K562 (cell line): ENCODE measurements around the gene ZNF785. TPM values are rescaled to one million over a fixed set of nuclear protein-coding genes. Genes with fewer than 3 reads are reported as not detected.

Experiments used
- ASH1L ChIP-seq: fragments of 450-650 bp; IDR thresholded peaks from 2 replicates; pipeline ENCODE4 v1.6.1; 2018; ENCODE audit warnings: borderline replicate concordance, mild to moderate bottlenecking, low read depth; ENCODE audit not compliant: partially characterized antibody
- BRCA1 ChIP-seq, 2 experiments: fragments of 450-650 bp in 1 of 2; sonication (generic) in 1 of 2; formaldehyde crosslinking in 1 of 2; IDR thresholded peaks; 2 replicates each; pipeline versions ENCODE4 v1.5.0 to v1.6.1; 2017 to 2020; ENCODE audit warnings: mild to moderate bottlenecking in 1 of 2, missing genetic modification reagents in 1 of 2
- CREM ChIP-seq: IDR thresholded peaks from 2 replicates; pipeline ENCODE4 v1.6.1; 2014; ENCODE audit warnings: antibody characterized with exemption, low read depth
- ERF ChIP-seq: fragments of 450-650 bp; formaldehyde crosslinking; IDR thresholded peaks from 2 replicates; pipeline ENCODE4 v1.4.0; 2020; ENCODE audit warnings: mild to moderate bottlenecking, mixed read lengths
- ETV5 ChIP-seq: sonication (generic); formaldehyde crosslinking; IDR thresholded peaks from 2 replicates; pipeline ENCODE4 v1.4.0; 2020; ENCODE audit warnings: low read depth, mild to moderate bottlenecking, missing genetic modification reagents
- HMGN3 ChIP-seq: IDR thresholded peaks from 2 replicates; pipeline ENCODE4 v1.6.1; 2011; ENCODE audit warnings: borderline replicate concordance, low read depth, mild to moderate bottlenecking, mixed read lengths, low read length; ENCODE audit not compliant: insufficient read length; ENCODE audit errors: extremely low read depth
- MXI1 ChIP-seq: IDR thresholded peaks from 2 replicates; pipeline ENCODE4 v1.6.1; 2011; ENCODE audit warnings: low read depth, mild to moderate bottlenecking, improper control_type of control experiment, low read length
- RCOR1 ChIP-seq, 2 experiments: IDR thresholded peaks; 2 replicates each; pipeline ENCODE4 v1.6.1; 2012; ENCODE audit warnings: low read depth in 2 of 2, low read length in 2 of 2, borderline replicate concordance in 1 of 2, improper control_type of control experiment in 1 of 2
- SIN3B ChIP-seq: fragments of 450-650 bp; IDR thresholded peaks from 2 replicates; pipeline ENCODE4 v1.6.1; 2017; ENCODE audit warnings: low read depth, mild to moderate bottlenecking, moderate library complexity
- VEZF1 ChIP-seq: fragments of 200-800 bp; sonication (Bioruptor generic); IDR thresholded peaks from 2 replicates; pipeline ENCODE4 v1.6.1; 2017; ENCODE audit warnings: missing genetic modification characterization, missing compliant biosample characterization
- ZKSCAN3 ChIP-seq: fragments of 250-450 bp; sonication (Bioruptor Pico); IDR thresholded peaks from 2 replicates; pipeline ENCODE4 v1.4.0; 2020
- ZMIZ1 ChIP-seq, 2 experiments: fragments of 150-350 bp in 1 of 2; IDR thresholded peaks; 2 replicates each; pipeline ENCODE4 v1.6.1; 2012 to 2016; ENCODE audit warnings: low read depth in 2 of 2, low read length in 2 of 2, mild to moderate bottlenecking in 1 of 2, moderate library complexity in 1 of 2
- polyA plus RNA-seq, 8 experiments: library from polyadenylated mRNA; depleted of rRNA in 4 of 8; stranded (reverse) in 5 of 8; unstranded in 3 of 8; fragments of >200 nt; fragmentation: Nextera tagmentation in 2 of 8; fragmentation: Illumina TruSeq in 1 of 8; extraction: Ambion mirVana in 2 of 8; extraction: Trizol in 1 of 8; gene quantifications; 2 replicates each; pipeline versions ENCODE4 v1.2.1 to v1.2.3, GENCODE V29; 2011 to 2014; ENCODE audit warnings: inconsistent platforms in 1 of 8, missing spikeins in 1 of 8
- total RNA-seq, 7 experiments: library from RNA; depleted of rRNA in 6 of 7; stranded (reverse); fragments of >200 nt in 6 of 7; fragmentation: Illumina TruSeq in 2 of 7; extraction: Trizol in 2 of 7; gene quantifications; 2 replicates each; pipeline versions ENCODE4 v1.2.1 to v1.2.3, GENCODE V29; 2011 to 2021; ENCODE audit warnings: low replicate concordance in 1 of 7
- TF ChIP-seq, protein P1 (sequence below): fragments of 450-650 bp; IDR thresholded peaks from 2 replicates; pipeline ENCODE4 v1.6.1; 2016; ENCODE audit warnings: low read depth

The ZNF785 gene
- total and polyA plus RNA-seq, 9 of the 15 experiments (the other 6 are each of a cell fraction or from before 2014, with no cell fraction given): 0.64 to 11.0 (median 6.4) TPM

- TF ChIP-seq ZMIZ1 (IDR thresholded peaks at IDR 0.05; ENCODE audit: low read depth in 2 of 2, low read length in 2 of 2) (0 out of 4 replicates have a peak, but pooled peaks of 1 of the 2 experiments have one; percentile 13), MXI1 (peak; percentile 75), SIN3B (no peak), CREM (peak; percentile 87), ASH1L (peak; percentile 95), BRCA1 (IDR thresholded peaks at IDR 0.05) (no peak), BRCA1 (CRISPR knock-in tag; IDR thresholded peaks at IDR 0.05) (no peak), ERF (CRISPR knock-in tag) (no peak), ZKSCAN3 (CRISPR knock-in tag) (no peak), RCOR1 (IDR thresholded peaks at IDR 0.05; ENCODE audit: borderline replicate concordance in 1 of 2, low read depth in 2 of 2, low read length in 2 of 2) (no peak; a peak in 1 of 4 replicates), VEZF1 (peak; percentile 69), ETV5 (CRISPR knock-in tag) (peak; percentile 76), HMGN3 (peak; percentile 38)
- TF ChIP-seq, protein P1, sequence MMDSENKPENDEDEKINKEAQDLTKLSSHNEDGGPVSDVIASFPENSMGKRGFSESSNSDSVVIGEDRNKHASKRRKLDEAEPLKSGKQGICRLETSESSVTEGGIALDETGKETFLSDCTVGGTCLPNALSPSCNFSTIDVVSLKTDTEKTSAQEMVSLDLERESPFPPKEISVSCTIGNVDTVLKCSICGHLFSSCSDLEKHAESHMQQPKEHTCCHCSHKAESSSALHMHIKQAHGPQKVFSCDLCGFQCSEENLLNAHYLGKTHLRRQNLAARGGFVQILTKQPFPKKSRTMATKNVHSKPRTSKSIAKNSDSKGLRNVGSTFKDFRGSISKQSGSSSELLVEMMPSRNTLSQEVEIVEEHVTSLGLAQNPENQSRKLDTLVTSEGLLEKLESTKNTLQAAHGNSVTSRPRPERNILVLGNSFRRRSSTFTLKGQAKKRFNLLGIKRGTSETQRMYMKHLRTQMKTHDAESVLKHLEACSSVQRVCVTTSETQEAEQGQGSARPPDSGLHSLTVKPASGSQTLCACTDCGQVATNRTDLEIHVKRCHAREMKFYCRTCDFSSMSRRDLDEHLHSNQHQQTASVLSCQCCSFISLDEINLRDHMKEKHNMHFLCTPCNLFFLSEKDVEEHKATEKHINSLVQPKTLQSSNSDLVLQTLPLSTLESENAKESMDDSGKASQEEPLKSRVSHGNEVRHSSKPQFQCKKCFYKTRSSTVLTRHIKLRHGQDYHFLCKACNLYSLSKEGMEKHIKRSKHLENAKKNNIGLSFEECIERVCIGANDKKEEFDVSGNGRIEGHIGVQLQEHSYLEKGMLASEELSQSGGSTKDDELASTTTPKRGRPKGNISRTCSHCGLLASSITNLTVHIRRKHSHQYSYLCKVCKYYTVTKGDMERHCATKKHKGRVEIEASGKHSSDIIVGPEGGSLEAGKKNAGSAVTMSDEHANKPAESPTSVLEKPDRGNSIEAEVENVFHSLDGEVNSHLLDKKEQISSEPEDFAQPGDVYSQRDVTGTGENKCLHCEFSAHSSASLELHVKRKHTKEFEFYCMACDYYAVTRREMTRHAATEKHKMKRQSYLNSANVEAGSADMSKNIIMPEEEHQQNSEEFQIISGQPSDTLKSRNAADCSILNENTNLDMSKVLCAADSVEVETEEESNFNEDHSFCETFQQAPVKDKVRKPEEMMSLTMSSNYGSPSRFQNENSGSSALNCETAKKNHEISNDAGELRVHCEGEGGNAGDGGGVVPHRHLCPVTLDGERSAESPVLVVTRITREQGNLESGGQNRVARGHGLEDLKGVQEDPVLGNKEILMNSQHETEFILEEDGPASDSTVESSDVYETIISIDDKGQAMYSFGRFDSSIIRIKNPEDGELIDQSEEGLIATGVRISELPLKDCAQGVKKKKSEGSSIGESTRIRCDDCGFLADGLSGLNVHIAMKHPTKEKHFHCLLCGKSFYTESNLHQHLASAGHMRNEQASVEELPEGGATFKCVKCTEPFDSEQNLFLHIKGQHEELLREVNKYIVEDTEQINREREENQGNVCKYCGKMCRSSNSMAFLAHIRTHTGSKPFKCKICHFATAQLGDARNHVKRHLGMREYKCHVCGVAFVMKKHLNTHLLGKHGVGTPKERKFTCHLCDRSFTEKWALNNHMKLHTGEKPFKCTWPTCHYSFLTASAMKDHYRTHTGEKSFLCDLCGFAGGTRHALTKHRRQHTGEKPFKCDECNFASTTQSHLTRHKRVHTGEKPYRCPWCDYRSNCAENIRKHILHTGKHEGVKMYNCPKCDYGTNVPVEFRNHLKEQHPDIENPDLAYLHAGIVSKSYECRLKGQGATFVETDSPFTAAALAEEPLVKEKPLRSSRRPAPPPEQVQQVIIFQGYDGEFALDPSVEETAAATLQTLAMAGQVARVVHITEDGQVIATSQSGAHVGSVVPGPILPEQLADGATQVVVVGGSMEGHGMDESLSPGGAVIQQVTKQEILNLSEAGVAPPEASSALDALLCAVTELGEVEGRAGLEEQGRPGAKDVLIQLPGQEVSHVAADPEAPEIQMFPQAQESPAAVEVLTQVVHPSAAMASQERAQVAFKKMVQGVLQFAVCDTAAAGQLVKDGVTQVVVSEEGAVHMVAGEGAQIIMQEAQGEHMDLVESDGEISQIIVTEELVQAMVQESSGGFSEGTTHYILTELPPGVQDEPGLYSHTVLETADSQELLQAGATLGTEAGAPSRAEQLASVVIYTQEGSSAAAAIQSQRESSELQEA: no peak
Measured at GRCh38 chr16:30585400-30586191, at the start of gene ZNF785 (continued).
